Psoas muscle (tissue), 8 donors: ENCODE data around the gene HNRNPCL1. TPM values are rescaled to one million over a fixed set of nuclear protein-coding genes. Genes with fewer than 3 reads are reported as not detected.

Source experiments
- ATAC-seq, 4 donors: fragments of 200-7000 bp; cut with Tn5 transposase; one replicate each; pipeline ENCODE4 v1.9.1; 2020; ENCODE audit warnings: moderate library complexity in 3 of 4, mild to moderate bottlenecking in 2 of 4
- DNase-seq, 2 donors: peaks; one replicate each; pipeline ENCODE4 v3.0.0-alpha.2; 2020
- H3K27ac ChIP-seq: fragments of 200-600 bp; one replicate; pipeline ENCODE4 v1.8.0; 2022
- H3K27me3 ChIP-seq, 3 donors: fragments of 200-600 bp in 1 of 3; one replicate each; pipeline versions ENCODE4 v1.6.1 to v1.8.0; 2013 to 2022; ENCODE audit warnings: low read length in 2 of 3, mild to moderate bottlenecking in 2 of 3, moderate library complexity in 1 of 3; ENCODE audit not compliant: insufficient read depth in 3 of 3
- H3K36me3 ChIP-seq, 2 donors: fragments of 200-600 bp in 1 of 2; one replicate each; pipeline versions ENCODE4 v1.6.1 to v1.8.0; 2013 to 2022; ENCODE audit warnings: low read depth in 1 of 2, mild to moderate bottlenecking in 1 of 2, moderate library complexity in 1 of 2; ENCODE audit not compliant: insufficient read depth in 1 of 2
- H3K4me1 ChIP-seq: fragments of 200-600 bp; one replicate; pipeline ENCODE4 v1.8.0; 2022
- H3K4me3 ChIP-seq: fragments of 200-600 bp; one replicate; pipeline ENCODE4 v1.8.0; 2022; ENCODE audit warnings: mild to moderate bottlenecking
- H3K9me3 ChIP-seq: fragments of 200-600 bp; one replicate; pipeline ENCODE4 v1.8.0; 2022
- CTCF ChIP-seq: fragments of 200-600 bp; IDR thresholded peaks from one replicate; pipeline ENCODE4 v1.8.0; 2022; ENCODE audit warnings: antibody characterized with exemption
- WGBS, 3 donors: extraction: QIAGEN DNeasy Blood & Tissue Kit; methylation state at CpG; one replicate each; pipeline versions ENCODE4 v1.1.6 to v1.1.7; 2013; 5-methylcytosine and 5-hydroxymethylcytosine counted together
- intact Hi-C, 2 donors: fragments of 100-400 bp; cut with DNase I; formaldehyde crosslinking; loops; one replicate each; pipeline versions ENCODE4 v1.11.0 to v1.14.2; 2022
- polyA plus RNA-seq, 3 donors: library from polyadenylated mRNA; stranded (reverse); fragments of 200-250 nt; gene quantifications; one replicate each; pipeline ENCODE4 v1.2.3, GENCODE V29; 2013
- total RNA-seq, 4 donors: library from RNA; stranded (reverse); fragmentation: NEBNext Ultra II Directional in 2 of 4; extraction: Animal tissue kit (Norgen Biotek cat#: 25700) in 2 of 4; gene quantifications; one replicate each; pipeline versions ENCODE4 v1.2.1 to v1.2.4, GENCODE V29; 2021 to 2023
- donor health status: healthy with polysubstance abuse.
- donor health status: DM: no; HTN: no; CAD: no; lungs with moderate emphysema.
- donor health status: Bipolar disorder and iron deficiency.
- donor health status: healthy.
- donor health status: DM: yes; HTN: yes; CAD: no.
- donor health status: DM: no; HTN: no; CAD: no.
- donor health status: DM: no; HTN: no; CAD: no.
- donor health status: DM: yes; HTN: yes; CAD: no.

Gene HNRNPCL1
- total and polyA plus RNA-seq, 7 donors: not detected

- Histone ChIP-seq H3K4me1 (no peaks in the 10 kb centered on the region), H3K27ac (no peak overlapping the region), H3K9me3 (no peaks in the 10 kb centered on the region), H3K27me3 (peaks cover 0 to 3% (median 2%) of the 10 kb centered on the region in 3 donors), H3K4me3 (no peak overlapping the region), H3K36me3 (no peaks in the 10 kb centered on the region)
- DNase-seq (no peak), ATAC-seq (no peak)
- intact Hi-C loops: no loop called here
- 49 to 56% (median 54%) methylated on average over 2 of the region's 2 CpGs for WGBS, 3 donors
- TF ChIP-seq CTCF: no peak
Observed at GRCh38 chr1:12811409-12811784, 37.1 kb downstream of the HNRNPCL1 start.

GRCh38 chr1:12810691-12811408, 37.7 kb downstream of the HNRNPCL1 start:
- ATAC-seq: no peak
- Histone ChIP-seq H3K27ac (no peak overlapping the region), H3K4me1 (no peaks in the 10 kb centered on the region), H3K9me3 (no peaks in the 10 kb centered on the region), H3K27me3 (peaks cover 0 to 4% (median 2%) of the 10 kb centered on the region in 3 donors), H3K4me3 (no peak overlapping the region), H3K36me3 (no peaks in the 10 kb centered on the region)
- intact Hi-C loops: no loop called here
- TF ChIP-seq CTCF: no peak
- 58 to 68% (median 67%) methylated on average over 5 of the region's 5 CpGs for WGBS, 3 donors
- no peak for DNase-seq

- no peak overlapping the region for H3K27ac ChIP-seq
- no peak for TF ChIP-seq CTCF
- H3K27me3 ChIP-seq: peaks cover 0 to 4% (median 2%) of the 10 kb centered on the region in 3 donors
Observed at GRCh38 chr1:12809933-12810332, 38.6 kb downstream of the HNRNPCL1 start.

GRCh38 chr1:12799730-12800129, 48.8 kb downstream of the HNRNPCL1 start:
- Histone ChIP-seq H3K4me3 (no peak overlapping the region), H3K4me1 (no peaks in the 10 kb centered on the region), H3K27ac (no peak overlapping the region), H3K9me3 (no peaks in the 10 kb centered on the region), H3K27me3 (no peaks in the 10 kb centered on the region), H3K36me3 (no peaks in the 10 kb centered on the region)
- intact Hi-C loops: no loop called here
- TF ChIP-seq CTCF: no peak
- DNase-seq (no peak), ATAC-seq (no peak)
- 71 to 74% (median 73%) methylated on average over 2 of the region's 2 CpGs for WGBS, 3 donors

More at GRCh38 chr1:12809933-12810332, 38.6 kb downstream of the HNRNPCL1 start:
- 88 to 92% (median 90%) methylated on average over 1 of the region's 1 CpG for WGBS, 3 donors
- H3K36me3 ChIP-seq: no peaks in the 10 kb centered on the region
- no peaks in the 10 kb centered on the region for H3K9me3 ChIP-seq
- no peak overlapping the region for H3K4me3 ChIP-seq
- intact Hi-C loops: no loop called here
- ATAC-seq (no peak), DNase-seq (no peak)
- H3K4me1 ChIP-seq: no peaks in the 10 kb centered on the region

- no peaks in the 10 kb centered on the region for H3K9me3 ChIP-seq
- H3K4me1 ChIP-seq: no peaks in the 10 kb centered on the region
- ATAC-seq (no peak), DNase-seq (no peak)
- intact Hi-C loops: no loop called here
- no peak for TF ChIP-seq CTCF
- H3K27ac ChIP-seq: no peak overlapping the region
- H3K4me3 ChIP-seq: no peak overlapping the region
- H3K27me3 ChIP-seq: no peaks in the 10 kb centered on the region
- H3K36me3 ChIP-seq: no peaks in the 10 kb centered on the region
- WGBS, 3 donors: 47 to 64% (median 51%) methylated on average over 4 of the region's 4 CpGs
Observed at GRCh38 chr1:12798911-12799310, 49.6 kb downstream of the HNRNPCL1 start.
